GM20431 (cell line): ENCODE data around the gene SQOR.
"Not testable (repeated sequence)": the region's sequence is repeated elsewhere in the genome, so short reads cannot be mapped to it uniquely, and the experiment has no call there.

Experiments used
- in situ Hi-C: fragments of 300-500 bp; cut with MseI, MboI; formaldehyde crosslinking; loops from one replicate; pipeline ENCODE4 v1.15.0; 2020; ENCODE audit warnings: low sequenced_read_pairs; ENCODE audit not compliant: unreplicated experiment

Gene SQOR

DNA sequence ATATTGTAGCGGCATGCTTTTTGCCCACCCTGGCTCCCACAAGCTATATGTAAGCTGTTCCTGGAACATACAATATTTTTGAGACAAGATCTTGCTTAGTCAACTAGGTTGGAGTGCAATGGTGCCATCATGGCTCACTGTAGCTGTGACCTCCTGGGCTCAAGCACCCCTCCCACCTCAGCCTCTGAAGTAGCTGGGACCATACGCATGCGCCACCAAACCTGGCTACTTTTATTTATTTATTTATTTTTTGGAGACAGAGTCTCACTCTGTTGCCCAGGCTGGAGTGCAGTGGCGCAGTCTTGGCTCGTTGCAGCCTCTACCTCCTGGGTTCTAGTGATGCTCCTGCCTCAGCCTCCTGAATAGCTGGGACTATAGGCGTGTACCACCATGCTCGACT, 6.7 kb upstream of the SQOR start:
- in situ Hi-C loops, result no loop called here

DNA sequence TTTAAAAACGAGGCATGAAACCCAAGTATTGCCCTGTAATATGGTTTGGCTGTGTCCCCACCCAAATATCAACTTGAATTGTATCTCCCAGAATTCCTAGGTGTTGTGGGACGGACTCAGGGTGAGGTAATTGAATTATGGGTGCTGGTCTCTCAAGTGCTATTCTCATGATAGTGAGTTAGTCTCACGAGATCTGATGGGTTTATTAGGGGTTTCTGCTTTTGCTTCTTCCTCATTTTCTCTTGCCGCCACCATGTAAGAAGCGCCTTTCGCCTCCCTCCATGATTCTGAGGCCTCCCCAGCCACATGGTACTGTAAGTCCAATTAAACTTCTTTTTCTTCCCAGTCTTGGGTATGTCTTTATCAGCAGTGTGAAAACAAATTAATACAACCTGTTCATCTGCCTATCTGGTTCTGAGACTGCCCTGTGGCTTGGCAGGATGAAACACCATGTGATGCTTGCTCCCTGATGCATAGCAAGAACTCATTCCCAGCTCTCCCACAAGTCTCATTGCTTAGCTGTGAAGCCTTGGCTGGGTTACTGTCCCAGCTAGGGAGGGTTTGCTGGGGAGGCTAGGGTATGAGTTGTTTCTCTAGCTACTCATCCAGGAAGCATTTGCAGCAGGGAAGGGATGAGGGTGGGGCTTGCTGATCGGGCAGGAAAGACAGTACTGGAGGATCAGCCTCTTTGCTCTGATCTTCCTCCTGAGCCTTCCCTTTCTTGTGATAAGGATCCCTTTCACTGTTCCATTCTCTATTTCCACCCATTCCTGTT, 3.7 kb upstream of the SQOR start:
- in situ Hi-C loops, result no loop called here

DNA sequence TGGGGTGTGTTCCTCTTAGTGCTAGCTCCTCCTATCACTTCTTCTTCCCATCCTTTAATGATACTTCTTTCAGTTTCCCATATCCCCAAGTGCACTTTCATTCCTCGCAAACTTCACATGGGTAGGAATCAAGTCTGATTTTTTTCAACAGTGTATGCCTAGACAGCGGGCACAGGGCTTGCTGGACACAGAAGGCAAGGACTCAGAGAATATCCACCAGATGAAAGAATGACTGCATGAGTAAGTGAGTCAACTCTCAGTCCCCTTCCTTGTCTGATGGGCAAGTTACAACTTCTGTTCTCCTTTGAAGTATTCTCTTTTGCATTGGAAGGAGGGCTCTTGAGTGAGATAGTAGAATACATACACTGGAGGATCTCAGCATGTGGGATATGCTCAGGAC, 3.1 kb upstream of the SQOR start:
- in situ Hi-C loops, result no loop called here

DNA sequence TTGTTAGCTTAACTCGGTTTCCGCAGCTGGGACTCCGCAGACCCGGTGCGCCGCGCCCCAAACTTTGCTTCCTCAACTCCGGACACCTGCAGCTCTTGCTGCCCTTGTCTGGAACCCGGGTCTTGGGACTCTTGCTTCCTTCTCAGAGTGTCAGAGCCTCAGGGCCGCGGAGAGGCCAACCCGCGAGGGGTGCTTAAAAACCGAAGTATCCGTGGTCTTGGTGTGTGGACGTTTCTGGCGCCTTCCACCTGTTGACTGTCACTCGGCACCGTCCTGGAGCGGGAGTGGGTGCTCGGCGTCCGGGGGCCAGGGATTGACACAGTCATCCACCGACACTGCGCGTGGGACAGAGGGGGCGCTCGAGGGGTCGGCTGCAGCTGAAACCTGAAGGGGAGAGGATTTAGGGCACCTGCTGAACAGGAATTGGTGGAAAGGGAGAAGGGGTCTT, 386 bp downstream of the SQOR start:
- in situ Hi-C loops, result no loop called here

DNA sequence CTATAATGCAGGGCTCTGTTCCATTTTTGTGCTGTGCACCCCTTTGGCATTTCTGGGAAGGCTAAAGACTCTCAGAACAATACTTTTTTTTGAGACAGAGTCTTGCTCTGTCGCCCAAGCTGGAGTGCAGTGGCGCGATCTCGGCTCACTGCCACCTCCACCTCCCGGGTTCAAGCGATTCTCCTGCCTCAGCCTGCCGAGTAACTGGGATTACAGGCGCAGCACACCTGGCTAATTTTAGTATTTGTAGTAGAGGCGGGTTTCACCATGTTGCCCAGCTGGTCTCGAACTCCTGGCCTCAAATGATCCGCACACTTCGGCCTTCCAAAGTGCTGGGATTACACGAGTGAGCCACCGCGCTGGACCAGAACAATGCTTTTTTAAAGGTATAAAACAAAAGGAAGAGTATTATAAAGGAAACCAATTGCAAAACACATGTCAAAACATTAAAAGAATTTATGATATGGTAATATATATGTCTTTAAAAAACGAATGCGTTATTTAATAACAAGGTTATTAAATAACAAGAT, 999 bp downstream of the SQOR start:
- in situ Hi-C loops, result no loop called here

DNA sequence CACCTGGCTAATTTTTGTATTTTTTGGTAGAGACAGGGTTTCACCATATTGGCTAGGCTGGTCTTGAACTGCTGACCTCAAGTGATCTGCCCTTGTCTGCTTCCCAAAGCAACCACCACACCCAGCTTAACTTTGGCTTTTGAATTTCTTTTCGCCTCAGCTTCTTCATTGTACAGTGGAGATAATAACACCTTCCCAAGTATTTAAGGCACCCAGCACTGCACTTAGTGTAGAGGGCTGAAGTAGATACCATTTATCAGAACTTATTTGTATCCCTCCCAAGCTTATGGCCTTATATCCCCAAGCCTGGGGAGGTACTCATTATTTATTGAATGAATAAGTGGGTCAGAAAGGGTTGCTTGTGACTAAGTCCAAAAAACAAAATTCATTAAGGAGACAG, 2.3 kb downstream of the SQOR start:
- in situ Hi-C loops, result no loop called here

DNA sequence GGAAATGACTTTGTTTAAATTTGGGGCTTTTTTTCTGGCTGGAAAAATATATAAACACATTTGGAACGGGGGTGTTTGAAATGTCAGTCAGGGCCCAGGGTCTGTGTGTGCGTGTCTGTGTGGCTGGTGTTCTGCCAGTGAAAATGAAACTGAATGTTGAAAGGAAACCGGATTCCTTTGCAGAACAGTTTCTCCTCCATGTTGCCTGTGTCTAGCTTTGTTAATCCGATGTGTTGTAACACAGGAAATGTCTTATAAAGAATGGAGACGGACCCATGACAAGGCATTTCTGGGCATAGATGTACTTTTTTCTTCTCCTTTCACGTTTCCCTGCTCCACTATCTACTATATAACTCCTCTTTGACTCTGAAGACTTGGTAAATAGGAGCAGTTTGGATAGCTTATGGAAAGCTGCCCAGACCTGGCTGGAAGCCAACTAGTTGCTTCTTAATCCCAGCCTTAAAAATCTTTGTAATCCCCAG, 2.8 kb downstream of the SQOR start:
- in situ Hi-C loops, result no loop called here

DNA sequence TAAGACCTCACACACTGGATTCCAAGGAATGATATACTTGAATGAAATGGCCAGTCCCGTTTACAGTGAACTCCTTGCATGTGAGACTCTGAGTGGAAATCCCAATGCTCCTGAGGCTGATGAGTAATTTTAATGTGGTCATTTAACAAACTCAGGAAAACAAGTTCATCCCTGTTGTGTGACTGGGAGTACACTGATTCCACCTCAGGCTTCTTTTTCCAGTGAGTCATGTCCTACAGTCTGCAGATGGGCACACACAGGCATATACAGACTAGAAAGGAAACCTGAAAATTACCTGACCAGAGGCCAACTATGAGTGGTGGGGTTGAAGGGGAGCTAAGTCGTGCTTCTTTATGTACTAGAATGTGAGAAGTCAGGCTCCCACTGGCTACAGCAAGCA, 5.8 kb downstream of the SQOR start:
- in situ Hi-C loops, result no loop called here

DNA sequence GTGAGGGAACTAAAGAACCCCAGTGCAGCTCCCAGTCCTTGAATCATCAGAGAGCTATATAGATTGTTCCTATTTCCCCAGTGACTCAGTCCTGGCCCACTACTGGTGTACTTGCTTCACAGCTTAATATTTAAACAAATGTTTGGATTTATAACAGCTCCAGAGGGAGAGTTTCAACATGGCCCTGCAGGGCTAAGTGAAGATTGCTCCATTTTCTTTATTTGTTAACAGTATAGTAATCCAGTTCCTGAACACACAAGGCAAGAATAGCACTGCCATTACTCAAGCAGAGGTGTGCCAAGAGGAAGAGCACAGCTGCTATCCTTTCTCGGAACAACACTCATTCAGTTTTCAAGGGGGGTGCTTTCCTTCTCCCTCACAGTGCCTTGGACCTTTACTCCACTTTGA, 6.5 kb downstream of the SQOR start:
- in situ Hi-C loops, result no loop called here

DNA sequence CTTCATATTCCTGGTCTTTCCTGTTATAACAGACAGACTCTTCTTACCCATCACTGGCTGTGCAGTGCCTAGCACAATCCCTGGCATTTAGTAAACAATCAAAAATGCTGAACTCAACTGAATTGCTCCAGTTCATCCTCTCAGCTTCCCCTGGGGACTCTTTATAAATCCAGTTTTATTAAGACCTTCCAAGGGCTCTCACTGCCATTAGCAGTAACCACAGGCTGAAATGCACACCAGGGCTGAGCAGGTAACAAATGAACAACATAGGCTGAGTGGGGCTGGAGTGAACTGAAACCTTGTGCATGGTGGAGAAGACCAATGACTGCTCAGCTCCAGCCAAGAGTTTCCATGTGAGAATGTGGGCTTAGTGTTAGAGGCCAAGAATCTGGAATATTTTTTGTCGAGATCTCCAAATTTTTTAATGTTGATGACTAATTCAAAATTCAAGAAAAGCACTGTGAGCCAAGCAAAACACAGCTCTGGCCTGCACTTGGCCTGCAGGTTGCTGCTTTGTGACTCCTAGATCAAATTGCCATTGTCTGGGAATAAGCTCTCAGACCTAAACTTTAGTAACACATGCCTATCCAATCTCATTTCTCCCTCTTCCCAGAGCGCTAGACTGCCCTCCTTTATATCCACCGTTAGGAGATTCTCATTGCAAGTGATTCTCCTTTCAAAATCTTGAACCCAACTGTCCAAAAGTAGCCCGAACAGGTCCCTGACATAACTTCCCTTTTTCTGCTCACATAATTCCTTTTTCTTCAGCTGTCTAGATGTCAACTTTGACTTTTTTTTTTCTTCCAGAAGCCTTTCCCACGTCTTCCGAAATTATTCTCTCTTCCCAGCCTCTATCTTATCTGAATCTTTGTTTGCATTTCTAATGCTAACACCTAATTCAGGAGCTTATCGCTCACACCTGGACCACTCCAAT, 7.4 kb downstream of the SQOR start:
- in situ Hi-C loops, result no loop called here

DNA sequence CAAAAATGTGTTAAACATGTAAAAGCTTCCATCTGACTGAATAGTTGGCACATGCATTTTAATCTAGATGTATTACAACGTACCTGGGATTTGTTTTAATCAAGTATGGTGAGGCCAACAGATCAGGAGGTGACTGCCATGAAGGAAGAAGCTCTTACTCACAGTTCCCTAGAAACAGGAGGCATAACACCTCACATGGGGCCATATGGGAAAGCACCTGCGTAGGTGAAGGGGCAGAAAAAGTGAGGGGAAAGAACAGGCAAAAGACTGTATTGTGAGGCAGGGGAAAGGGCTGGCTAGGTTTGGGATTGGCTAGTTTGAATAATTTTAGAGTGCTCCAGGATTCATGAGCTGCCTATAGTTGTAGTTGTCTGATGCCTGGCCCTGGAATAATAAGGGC, 9.6 kb downstream of the SQOR start:
- in situ Hi-C loops, result no loop called here

DNA sequence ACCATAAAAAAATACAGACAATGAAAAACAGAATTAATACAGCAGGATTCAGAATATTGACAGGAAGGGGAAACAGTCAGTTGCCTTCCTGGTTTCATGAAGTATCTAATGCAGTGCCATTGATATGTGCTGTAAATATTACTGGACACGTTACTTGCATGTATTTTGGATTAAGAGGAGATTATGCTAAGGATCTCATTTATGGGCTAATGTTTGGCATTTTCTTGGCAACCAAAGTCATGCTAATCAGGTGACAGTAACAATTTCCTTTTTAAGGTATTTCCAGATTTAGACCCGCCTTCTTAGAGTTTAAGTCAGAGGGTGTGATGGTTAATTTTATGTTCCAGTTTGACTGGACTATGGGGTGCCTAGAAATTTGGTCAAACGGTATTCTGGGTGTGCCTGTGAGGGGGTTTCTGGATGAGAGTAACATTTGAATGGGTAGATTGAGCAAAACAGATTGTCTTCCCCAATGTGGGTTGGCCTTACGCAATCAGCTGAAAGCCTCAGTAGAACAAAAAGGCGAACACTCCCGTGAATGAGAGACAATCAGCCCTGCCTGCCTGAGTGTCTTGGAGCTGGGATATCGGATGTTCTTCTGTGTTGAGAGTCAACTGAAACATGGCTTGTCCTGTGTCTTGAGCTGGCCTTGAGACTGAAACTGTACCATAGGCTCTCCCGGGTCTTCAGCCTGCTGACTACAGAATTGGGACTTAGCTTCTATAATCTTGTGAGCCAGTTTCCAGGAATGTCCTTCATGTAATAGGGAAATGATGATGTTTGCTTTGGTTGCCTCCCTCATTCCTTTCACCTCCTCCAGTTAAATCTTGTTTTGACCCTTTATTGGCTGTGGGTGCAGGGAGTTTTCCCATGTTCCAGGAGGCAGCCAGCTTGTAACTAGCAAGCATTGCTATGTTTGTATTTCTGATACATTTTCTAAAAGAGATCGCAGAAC, 10.5 kb downstream of the SQOR start:
- in situ Hi-C loops, result no loop called here

DNA sequence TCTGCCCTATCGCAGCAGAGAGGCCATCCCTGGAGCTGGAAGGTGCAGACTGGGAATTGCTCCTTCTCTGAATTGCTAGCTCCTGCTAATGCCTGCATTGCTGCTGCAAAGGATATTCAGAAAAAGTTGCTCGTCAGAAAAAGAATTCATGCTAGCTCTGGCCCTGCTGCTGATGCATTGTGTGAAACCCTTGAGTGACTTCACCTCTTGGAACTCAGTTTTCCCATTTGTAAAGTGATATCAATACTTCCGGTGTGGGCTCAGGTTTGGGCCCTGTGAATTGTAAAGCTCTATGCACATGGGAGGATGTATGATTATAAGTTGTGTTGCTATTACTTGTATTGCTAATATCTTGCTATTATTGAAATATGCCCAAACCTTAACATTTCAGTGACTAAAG, 11.4 kb downstream of the SQOR start:
- in situ Hi-C loops, result no loop called here

DNA sequence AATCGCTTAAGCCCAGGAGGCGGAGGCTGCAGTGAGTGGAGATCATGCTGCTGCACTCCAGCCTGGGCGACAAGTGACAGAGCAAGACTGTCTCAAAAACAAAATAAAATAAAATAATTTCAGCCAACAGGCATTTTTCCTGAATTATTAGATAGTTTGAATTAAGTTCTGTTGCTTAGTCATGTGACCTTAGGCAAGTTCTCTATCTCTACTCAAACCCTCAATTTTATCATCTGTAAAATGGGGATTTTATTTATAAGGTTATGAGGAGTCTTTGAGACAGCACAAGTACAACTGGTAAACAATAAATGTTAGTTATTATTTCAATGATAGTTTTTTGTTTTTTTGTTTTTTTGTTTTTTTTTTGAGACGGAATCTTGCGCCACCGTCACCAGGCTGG, 13.0 kb downstream of the SQOR start:
- in situ Hi-C loops, result no loop called here

DNA sequence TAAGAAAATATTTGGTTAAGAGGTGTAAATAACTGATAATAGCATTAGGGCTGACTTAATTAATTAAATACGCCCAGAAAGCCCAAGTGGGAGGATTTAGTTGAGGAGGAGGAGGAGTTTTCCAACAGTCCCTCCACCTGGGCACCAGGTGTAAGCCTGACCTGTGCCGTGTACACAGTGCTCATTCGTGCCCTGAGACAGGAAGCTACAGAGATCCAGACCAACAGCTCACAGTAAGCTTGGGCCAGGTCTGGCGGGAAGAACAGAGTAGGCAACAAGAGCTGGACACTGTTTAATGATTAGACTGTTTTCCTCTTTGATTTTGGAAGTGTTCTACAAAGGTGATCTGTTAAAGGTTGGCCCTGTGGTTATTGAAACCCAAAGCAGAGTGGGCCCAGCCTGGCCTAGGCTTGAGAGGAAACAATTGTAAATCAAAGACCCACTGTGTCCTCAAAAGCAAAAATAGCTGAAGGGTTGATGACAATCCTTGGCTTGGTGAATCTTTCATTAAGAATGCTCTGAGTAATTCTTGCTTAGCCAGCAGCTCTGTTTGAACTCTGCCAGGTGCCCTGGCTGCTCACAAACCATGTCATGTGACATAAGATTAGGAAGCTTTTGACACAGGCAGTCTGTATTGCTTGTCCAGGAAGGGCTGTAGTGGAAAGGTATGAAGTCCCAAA, 13.8 kb downstream of the SQOR start:
- in situ Hi-C loops, result no loop called here

DNA sequence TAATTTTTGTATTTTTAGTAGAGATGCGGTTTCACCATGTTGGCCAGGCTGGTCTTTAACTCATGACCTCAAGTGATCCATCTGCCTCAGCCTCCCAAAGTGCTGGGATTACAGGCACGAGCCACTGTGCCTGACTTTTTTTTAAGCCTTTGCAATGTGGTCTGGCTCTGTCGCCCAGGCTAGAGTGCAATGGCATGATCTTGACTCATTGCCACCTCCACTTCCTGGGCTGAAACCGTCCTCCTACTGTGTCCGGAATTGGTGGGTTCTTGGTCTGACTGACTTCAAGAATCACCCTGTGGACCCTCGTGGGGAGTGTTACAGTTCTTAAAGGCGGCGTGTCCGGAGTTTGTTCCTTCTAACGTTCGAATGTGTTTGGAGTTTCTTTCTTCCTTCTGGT, 15.2 kb downstream of the SQOR start:
- in situ Hi-C loops, result not testable (repeated sequence)

DNA sequence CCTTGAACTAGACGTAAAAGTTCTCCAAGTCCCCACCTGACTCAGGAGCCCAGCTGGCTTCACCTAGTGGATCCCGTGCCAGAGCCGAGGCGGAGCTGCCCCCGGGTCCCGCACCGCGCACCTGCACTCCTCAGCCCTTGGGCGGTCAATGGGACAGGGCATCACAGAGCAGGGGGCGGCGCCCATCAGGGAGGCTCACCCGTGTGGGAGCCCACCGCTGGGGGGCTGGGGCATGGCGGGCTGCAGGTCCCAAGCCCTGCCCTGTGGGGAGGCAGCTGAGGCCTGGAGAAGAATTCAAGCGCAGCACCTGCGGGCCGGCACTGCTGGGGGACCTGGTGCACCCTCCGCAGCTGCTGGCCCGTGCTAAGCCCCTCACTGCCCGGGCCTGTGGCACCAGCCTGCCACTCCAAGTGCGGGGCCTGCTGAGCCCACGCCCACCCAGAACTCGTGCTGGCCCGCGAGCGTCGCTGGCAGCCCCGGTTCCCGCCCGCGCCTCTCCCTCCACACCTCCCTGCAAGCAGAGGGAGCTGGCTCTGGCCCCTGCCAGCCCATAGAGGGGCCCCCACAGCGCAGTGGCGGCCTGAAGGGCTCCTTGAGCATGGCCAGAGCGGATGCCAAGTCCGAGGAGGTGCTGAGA, 16.2 kb downstream of the SQOR start:
- in situ Hi-C loops, result no loop called here

DNA sequence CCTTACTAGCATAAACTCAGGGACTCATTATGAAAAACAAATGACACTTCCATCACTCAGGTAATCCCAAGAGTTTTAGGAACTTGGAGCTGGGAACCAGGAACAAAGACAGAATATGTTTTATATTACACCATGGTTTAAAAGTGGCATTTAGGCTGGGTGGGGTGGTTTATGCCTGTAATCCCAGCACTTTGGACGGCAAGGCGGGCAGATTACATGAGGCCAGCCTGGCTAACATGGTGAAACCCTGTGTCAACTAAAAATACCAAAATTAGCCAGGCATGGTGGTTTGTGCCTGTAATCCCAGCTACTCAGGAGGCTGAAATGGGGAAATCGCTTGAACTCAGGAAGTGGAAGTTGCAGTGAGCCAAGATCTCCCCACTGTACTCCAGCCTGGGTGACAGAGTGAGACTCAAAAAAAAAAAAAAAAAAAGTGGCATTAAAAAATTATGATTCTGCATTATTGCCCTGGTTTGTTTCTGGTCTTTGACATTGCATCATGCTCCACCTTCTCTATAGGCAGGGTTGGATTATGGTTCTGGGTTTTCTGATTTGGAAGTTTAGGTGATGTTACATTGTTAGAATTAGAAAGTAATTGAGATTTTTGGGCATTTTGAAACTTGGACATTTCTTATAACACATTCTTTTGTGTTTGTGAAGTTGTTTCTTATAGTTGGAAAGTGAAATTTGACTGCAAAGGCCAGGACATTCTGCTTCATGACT, 19.0 kb downstream of the SQOR start:
- in situ Hi-C loops, result no loop called here
